Measurements from ENCODE around the gene ACAN. TPM values are rescaled to one million over a fixed set of nuclear protein-coding genes. Genes with fewer than 3 reads are reported as not detected.
A peak's percentile ranks its signal among the peaks of the same experiment; 100 is the strongest.

Gene ACAN
- total RNA-seq, 2 donors from 2014 or later, result 1.6 TPM; not detected in 1

DNA sequence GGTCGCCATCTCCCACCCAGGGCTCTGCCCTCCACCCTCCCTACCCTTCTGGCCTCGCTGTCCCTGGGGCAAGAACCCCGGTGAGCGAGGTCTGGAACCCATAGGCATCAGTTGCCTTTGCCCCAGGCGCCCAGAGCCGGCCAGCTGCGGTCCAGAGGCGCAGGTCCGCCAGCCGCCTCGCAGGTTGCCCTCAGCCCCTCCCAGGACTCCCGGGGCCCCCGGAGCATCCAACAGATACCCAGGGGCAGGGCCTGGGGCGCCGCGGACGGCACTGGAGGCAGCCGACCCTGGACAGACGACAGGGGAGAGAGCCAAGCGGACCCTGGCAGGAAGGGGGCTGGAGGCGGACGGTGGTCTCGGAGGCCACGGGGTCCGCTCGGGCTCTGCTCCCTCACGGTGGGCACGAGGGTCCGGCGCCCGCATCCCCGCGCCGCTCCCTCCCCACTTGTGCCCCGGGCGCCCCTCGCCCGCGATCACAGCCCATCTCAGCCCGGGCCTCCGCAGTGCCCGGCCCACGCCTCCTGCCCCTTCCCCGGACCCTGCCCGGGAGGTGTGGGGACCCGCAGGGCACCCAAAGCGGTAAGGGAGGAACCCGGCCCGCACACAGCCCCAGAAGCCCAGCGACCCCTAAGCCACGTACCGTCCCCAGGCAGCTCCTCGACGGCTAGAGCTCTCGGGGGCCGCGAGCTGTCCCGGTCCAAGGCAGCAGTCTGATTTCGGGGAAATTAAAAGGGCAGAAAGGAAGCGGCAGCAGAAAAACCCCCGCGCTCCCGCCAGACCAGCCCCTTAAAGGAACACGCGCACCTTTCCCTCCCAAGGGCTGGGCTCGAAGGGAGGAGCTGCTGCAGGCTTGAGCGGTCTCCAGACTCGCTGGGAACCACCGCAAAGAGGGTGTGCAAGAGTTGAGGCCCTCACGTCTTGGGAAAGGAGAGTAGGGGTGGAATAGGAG, 91.9 kb downstream of the ACAN start, which contains the start of gene HAPLN3:
HAPLN3 (minus strand) TSS at position 726 of the 949 bp plus-strand sequence. CDS start 8,246 bp downstream, outside the sequence.
- ATAC-seq (peak; percentile 16), DNase-seq (peak in 2 of 4 donors; percentile 16 to 30)
- H3K27ac ChIP-seq, result no peak within 1 kb of the TSS
- TF ChIP-seq, protein P1, sequence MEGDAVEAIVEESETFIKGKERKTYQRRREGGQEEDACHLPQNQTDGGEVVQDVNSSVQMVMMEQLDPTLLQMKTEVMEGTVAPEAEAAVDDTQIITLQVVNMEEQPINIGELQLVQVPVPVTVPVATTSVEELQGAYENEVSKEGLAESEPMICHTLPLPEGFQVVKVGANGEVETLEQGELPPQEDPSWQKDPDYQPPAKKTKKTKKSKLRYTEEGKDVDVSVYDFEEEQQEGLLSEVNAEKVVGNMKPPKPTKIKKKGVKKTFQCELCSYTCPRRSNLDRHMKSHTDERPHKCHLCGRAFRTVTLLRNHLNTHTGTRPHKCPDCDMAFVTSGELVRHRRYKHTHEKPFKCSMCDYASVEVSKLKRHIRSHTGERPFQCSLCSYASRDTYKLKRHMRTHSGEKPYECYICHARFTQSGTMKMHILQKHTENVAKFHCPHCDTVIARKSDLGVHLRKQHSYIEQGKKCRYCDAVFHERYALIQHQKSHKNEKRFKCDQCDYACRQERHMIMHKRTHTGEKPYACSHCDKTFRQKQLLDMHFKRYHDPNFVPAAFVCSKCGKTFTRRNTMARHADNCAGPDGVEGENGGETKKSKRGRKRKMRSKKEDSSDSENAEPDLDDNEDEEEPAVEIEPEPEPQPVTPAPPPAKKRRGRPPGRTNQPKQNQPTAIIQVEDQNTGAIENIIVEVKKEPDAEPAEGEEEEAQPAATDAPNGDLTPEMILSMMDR (IDR thresholded peaks at IDR 0.05), result no peak
- TF ChIP-seq POLR2A (IDR thresholded peaks at IDR 0.05), result no peak
- WGBS, 2 donors, result 5 to 8% methylated on average over 24 to 55 of the region's 70 CpGs
- H3K27me3 ChIP-seq, result peaks cover 0 to 17% of the 10 kb centered on the region in 2 donors
- no peaks in the 10 kb centered on the region for H3K36me3 ChIP-seq (replicated peaks in 1 of 2; ENCODE audit: insufficient read depth in 1 of 2, low read depth in 2 of 2)
- peak within 1 kb of the TSS in 1 of 2 donors; percentile 10 for H3K4me3 ChIP-seq
- intact Hi-C loops (cut with DNase I), result no loop called here
- H3K9me3 ChIP-seq, result no peaks in the 10 kb centered on the region
- peaks cover 27% of the 10 kb centered on the region for H3K4me1 ChIP-seq

GRCh38 chr15:88896333-88897033, 93.2 kb downstream of the ACAN start:
- Histone ChIP-seq H3K27ac (no peak overlapping the region), H3K9me3 (no peaks in the 10 kb centered on the region), H3K4me1 (peaks cover 27% of the 10 kb centered on the region), H3K27me3 (peaks cover 0 to 17% of the 10 kb centered on the region in 2 donors), H3K4me3 (no peak overlapping the region), H3K36me3 (replicated peaks in 1 of 2; ENCODE audit: insufficient read depth in 1 of 2, low read depth in 2 of 2) (no peaks in the 10 kb centered on the region)
- TF ChIP-seq POLR2A (IDR thresholded peaks at IDR 0.05), result no peak
- TF ChIP-seq, protein P1 (IDR thresholded peaks at IDR 0.05), result no peak
- DNase-seq (no peak), ATAC-seq (no peak)
- intact Hi-C loops (cut with DNase I), result no loop called here
- 68 to 77% methylated on average over 8 of the region's 8 CpGs for WGBS, 2 donors

GRCh38 chr15:88897142-88897455, 93.9 kb downstream of the ACAN start:
- intact Hi-C loops (cut with DNase I), result no loop called here
- ATAC-seq (no peak), DNase-seq (no peak)
- WGBS, 2 donors, result 59 to 100% methylated on average over 1 to 8 of the region's 8 CpGs
- Histone ChIP-seq H3K4me3 (no peak overlapping the region), H3K36me3 (replicated peaks in 1 of 2; ENCODE audit: insufficient read depth in 1 of 2, low read depth in 2 of 2) (no peaks in the 10 kb centered on the region), H3K27ac (no peak overlapping the region), H3K27me3 (peaks cover 0 to 17% of the 10 kb centered on the region in 2 donors), H3K4me1 (peaks cover 27% of the 10 kb centered on the region), H3K9me3 (no peaks in the 10 kb centered on the region)
- no peak for TF ChIP-seq POLR2A (IDR thresholded peaks at IDR 0.05)
- TF ChIP-seq, protein P1 (IDR thresholded peaks at IDR 0.05), result no peak

GRCh38 chr15:88897456-88898194, 94.4 kb downstream of the ACAN start:
- H3K9me3 ChIP-seq, result no peaks in the 10 kb centered on the region
- H3K36me3 ChIP-seq (replicated peaks in 1 of 2; ENCODE audit: insufficient read depth in 1 of 2, low read depth in 2 of 2), result no peaks in the 10 kb centered on the region
- no peak overlapping the region for H3K27ac ChIP-seq
- H3K4me1 ChIP-seq, result peaks cover 27% of the 10 kb centered on the region
- DNase-seq (peak; percentile 77 to 88 (median 80)), ATAC-seq (peak; percentile 88)
- H3K27me3 ChIP-seq, result peaks cover 0 to 17% of the 10 kb centered on the region in 2 donors
- 32 to 56% methylated on average over 6 to 11 of the region's 12 CpGs for WGBS, 2 donors
- H3K4me3 ChIP-seq, result no peak overlapping the region
- intact Hi-C loops (cut with DNase I), result no loop called here
- no peak for TF ChIP-seq POLR2A (IDR thresholded peaks at IDR 0.05)
- TF ChIP-seq, protein P1 (IDR thresholded peaks at IDR 0.05), result peak; percentile 26 to 67 (median 52)
